ENCODE results near the gene OTOGL. TPM values are rescaled to one million over a fixed set of nuclear protein-coding genes. Genes with fewer than 3 reads are reported as not detected.

Gene OTOGL
- total RNA-seq, 2 donors from 2014 or later = 0.14 to 0.81 TPM

DNA sequence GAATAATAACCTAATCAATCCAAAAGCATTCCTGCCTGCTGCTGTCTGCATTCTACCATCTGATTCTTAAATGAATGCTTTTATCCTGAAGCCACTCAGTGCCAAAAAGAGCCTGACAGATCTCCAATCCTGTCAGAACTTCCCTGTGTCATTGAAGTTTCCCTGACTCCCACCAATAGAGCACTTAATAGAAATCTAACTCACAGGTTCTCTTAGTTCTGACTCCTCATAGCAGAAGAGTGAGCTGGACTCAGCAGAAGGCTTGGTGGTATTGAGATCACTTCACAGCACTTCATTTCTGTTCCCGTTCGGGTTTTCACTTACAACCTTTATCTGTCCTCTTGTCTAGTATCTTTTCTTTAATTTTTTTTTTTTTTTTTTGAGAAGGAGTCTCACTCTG is 102.6 kb downstream of the OTOGL start:
- no peak for ATAC-seq (ENCODE audit: insufficient number of reproducible peaks, low FRiP score, low read depth)
- Histone ChIP-seq H3K27ac (no peak overlapping the region), H3K36me3 (no peaks in the 10 kb centered on the region), H3K4me3 (no peak overlapping the region), H3K9me3 (no peaks in the 10 kb centered on the region), H3K27me3 (replicated peaks; ENCODE audit: insufficient read depth) (no peaks in the 10 kb centered on the region), H3K4me1 (ENCODE audit: control insufficient read depth in 1 of 2, low read depth in 2 of 2) (no peaks in the 10 kb centered on the region)
- no peak for DNase-seq (ENCODE audit: low spot score)
- TF ChIP-seq, protein P1, sequence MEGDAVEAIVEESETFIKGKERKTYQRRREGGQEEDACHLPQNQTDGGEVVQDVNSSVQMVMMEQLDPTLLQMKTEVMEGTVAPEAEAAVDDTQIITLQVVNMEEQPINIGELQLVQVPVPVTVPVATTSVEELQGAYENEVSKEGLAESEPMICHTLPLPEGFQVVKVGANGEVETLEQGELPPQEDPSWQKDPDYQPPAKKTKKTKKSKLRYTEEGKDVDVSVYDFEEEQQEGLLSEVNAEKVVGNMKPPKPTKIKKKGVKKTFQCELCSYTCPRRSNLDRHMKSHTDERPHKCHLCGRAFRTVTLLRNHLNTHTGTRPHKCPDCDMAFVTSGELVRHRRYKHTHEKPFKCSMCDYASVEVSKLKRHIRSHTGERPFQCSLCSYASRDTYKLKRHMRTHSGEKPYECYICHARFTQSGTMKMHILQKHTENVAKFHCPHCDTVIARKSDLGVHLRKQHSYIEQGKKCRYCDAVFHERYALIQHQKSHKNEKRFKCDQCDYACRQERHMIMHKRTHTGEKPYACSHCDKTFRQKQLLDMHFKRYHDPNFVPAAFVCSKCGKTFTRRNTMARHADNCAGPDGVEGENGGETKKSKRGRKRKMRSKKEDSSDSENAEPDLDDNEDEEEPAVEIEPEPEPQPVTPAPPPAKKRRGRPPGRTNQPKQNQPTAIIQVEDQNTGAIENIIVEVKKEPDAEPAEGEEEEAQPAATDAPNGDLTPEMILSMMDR (IDR thresholded peaks at IDR 0.05) = no peak

- ATAC-seq (ENCODE audit: insufficient number of reproducible peaks, low FRiP score, low read depth) (no peak), DNase-seq (ENCODE audit: low spot score) (no peak)
- TF ChIP-seq, protein P1 (IDR thresholded peaks at IDR 0.05) = no peak
- no peaks in the 10 kb centered on the region for H3K36me3 ChIP-seq
- no peak overlapping the region for H3K4me3 ChIP-seq
- no peaks in the 10 kb centered on the region for H3K27me3 ChIP-seq (replicated peaks; ENCODE audit: insufficient read depth)
- H3K9me3 ChIP-seq = no peaks in the 10 kb centered on the region
- no peaks in the 10 kb centered on the region for H3K4me1 ChIP-seq (ENCODE audit: control insufficient read depth in 1 of 2, low read depth in 2 of 2)
- no peak overlapping the region for H3K27ac ChIP-seq
These were observed 106.6 kb downstream of the OTOGL start for GRCh38 chr12:80205960-80206359.

GRCh38 chr12:80208071-80208470 is 108.7 kb downstream of the OTOGL start:
- ATAC-seq (ENCODE audit: insufficient number of reproducible peaks, low FRiP score, low read depth) = no peak

DNA sequence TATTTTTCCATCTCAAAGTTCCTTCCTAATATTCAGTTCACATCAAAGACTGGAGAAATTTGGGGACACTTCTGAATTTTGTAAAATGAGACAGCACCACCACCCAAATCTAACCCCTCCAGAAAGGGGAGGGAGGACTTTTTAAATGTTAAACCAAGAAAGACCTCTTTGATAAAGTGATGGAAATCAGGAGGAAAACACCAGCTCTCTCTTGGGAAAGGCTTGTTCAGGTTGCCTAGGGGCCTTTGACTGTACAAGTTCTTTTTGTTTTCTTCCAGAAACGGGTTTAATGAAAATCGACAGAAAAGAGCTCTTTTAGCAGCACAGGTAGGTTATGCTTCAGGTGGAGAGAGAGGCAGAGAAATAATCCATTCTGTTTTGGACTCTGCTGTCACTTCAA is 112.3 kb downstream of the OTOGL start:
- Histone ChIP-seq H3K9me3 (no peaks in the 10 kb centered on the region), H3K4me1 (ENCODE audit: control insufficient read depth in 1 of 2, low read depth in 2 of 2) (no peaks in the 10 kb centered on the region), H3K4me3 (no peak overlapping the region), H3K36me3 (no peaks in the 10 kb centered on the region), H3K27ac (no peak overlapping the region), H3K27me3 (replicated peaks; ENCODE audit: insufficient read depth) (no peaks in the 10 kb centered on the region)
- TF ChIP-seq, protein P1 (IDR thresholded peaks at IDR 0.05) = no peak
- DNase-seq (ENCODE audit: low spot score) = no peak
- no peak for ATAC-seq (ENCODE audit: insufficient number of reproducible peaks, low FRiP score, low read depth)

More at GRCh38 chr12:80208071-80208470, 108.7 kb downstream of the OTOGL start:
- no peaks in the 10 kb centered on the region for H3K4me1 ChIP-seq (ENCODE audit: control insufficient read depth in 1 of 2, low read depth in 2 of 2)
- no peaks in the 10 kb centered on the region for H3K9me3 ChIP-seq
- no peak for DNase-seq (ENCODE audit: low spot score)
- H3K36me3 ChIP-seq = no peaks in the 10 kb centered on the region
- H3K27ac ChIP-seq = no peak overlapping the region
- TF ChIP-seq, protein P1 (IDR thresholded peaks at IDR 0.05) = no peak
- no peaks in the 10 kb centered on the region for H3K27me3 ChIP-seq (replicated peaks; ENCODE audit: insufficient read depth)
- no peak overlapping the region for H3K4me3 ChIP-seq

- no peaks in the 10 kb centered on the region for H3K27me3 ChIP-seq (replicated peaks; ENCODE audit: insufficient read depth)
- TF ChIP-seq, protein P1 (IDR thresholded peaks at IDR 0.05) = no peak
- ATAC-seq (ENCODE audit: insufficient number of reproducible peaks, low FRiP score, low read depth) (no peak), DNase-seq (ENCODE audit: low spot score) (no peak)
- H3K36me3 ChIP-seq = no peaks in the 10 kb centered on the region
- no peaks in the 10 kb centered on the region for H3K4me1 ChIP-seq (ENCODE audit: control insufficient read depth in 1 of 2, low read depth in 2 of 2)
- no peak overlapping the region for H3K4me3 ChIP-seq
- no peak overlapping the region for H3K27ac ChIP-seq
- no peaks in the 10 kb centered on the region for H3K9me3 ChIP-seq
These were observed 113.8 kb downstream of the OTOGL start for GRCh38 chr12:80212938-80213645.

Measured in thoracic aorta (tissue), 2 donors.